Activated CD8-positive, alpha-beta memory T cell treated with anti-CD3 and anti-CD28 coated beads for 1 hour (primary cell): ENCODE results near the gene MYBPC3.
A peak's percentile ranks its signal among the peaks of the same experiment; 100 is the strongest.

Experiments used
- DNase-seq, 2 donors: peaks; one replicate each; pipeline ENCODE4 v3.0.0-alpha.2; 2020; ENCODE audit warnings: low read depth in 1 of 2; ENCODE audit errors: extremely low read depth in 1 of 2

The MYBPC3 gene

DNA sequence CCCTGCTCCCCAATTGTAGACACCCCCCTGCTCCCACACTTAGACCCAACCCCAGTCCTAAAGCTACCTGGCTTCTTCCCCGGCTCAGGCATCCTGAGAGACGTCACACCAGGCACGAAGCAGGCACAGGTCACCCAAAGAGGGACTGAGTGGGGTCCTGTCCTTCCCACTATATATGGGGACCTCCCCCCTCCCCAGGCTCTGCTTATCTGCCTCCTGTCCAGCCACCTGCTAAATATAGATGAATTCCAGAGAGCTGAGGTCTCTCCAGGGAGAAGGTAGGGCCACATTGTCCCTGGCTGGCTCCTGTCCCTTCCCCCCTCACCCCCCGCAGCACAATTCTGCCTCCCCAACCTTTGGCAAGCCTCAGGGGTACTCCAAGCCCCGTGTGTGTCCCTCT lies at the start of gene MYBPC3:
Gene MYBPC3, minus strand, starts transcription at position 147 of the 400 bp plus-strand sequence. Its CDS starts 55 bp downstream, at position 92.
- DNase-seq = no peak

DNA sequence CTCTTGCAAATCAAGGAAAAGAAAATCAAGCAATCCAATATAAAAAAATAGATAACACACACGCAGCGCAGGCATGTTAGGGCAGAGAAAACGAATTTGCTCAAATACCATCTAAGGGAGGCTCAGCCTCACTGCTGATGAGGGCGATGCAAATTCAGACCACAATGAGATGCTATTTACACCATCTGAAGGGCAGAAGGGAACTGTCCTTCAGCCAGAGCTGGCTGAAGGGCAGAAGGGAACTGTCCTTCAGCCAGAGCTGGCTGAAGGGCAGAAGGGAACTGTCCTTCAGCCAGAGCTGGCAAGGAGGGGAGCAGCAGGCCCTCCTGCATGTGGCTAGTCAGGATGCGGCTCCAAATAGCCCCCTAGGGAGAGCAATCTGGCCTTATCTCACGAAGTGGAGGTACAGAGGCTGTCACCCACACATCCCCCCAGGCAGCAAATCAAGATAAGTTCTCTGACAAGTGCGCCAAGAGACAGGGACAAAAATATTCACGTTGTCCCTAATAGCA lies 48.3 kb upstream of the MYBPC3 start:
- DNase-seq = no peak

DNA sequence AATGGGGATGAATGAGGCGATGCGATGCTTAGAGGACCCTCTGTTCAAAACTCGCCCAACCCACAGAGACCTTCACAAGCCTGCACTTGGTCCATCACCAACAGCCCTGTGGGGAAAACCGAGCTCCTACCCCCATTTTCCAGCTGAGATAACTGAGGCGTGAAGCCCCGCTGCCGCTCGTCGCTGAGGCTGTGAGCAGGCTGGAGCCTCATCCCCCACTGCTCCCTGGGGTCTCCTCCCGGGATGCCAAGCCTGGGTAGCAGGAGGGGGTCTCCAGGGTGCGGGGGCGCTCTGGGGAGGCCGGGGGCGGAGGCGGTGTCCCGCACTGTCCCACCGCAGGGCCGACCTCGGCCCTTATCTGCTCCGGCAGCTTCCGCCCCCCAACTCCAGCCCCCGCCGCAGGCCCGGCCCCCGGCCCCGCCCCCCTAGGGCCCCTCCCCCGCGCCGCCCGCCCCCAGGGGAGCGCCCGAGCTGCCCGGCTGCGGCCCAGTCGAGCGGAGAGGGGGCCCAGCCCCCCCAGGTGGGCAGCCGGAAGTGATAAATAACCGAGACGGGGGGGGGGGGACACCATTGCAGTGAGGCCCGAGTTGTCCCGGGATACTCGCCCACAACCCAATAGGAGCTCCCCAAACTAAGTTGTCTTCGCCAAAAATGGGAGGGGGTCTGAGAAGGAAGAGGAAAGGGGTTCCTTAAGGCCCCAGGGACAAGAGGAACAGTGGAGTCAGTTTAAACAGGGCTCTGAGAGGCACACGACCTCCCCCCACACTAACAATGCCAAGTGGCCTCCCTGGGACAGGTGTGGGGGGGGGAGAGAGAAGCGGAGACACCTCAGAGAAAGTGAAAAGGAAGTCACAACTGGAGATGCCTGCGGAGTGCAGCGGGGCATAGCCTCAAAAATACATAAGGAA lies 47.6 kb upstream of the MYBPC3 start:
- peak in 1 of 2 donors; percentile 20 for DNase-seq

DNA sequence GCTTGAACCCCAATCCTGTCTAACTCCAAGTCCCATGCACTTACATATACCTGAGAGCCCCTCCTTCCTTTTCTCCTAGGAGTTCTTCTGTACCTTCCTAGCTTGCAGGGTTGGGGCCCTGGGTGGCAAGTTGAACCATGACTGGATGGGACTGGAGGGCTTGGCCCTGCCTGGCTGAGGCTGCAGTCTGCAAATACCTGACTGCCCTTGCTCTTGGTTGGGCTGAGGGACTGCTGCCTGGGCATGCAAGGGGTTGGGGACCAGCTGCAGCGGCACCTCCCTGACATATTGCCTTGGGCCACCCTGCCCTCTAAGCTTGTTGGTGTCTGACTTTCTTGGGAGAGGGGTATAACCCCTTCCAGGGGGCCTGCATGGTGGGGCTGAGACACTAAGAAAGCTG lies 46.0 kb upstream of the MYBPC3 start:
- DNase-seq = no peak

DNA sequence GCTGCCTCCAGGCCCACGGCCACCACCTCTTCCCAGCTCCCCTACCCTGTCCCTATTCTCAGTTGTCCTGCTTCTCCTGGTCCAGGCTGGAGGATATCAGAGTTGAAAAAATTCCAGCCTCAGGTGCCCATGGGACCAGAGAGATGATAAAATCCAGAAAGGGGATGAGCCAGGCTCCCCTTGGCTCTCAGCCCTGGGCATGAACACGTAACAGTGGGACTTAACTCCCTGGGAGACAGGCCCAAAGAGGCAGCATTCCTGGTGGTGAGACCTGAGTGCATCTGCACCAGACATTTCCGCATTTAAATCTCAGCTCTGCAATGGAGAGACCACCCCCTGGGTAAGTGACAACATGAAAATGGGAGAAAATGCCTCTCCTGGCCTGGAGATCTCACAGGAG lies 45.5 kb upstream of the MYBPC3 start:
- DNase-seq = no peak

DNA sequence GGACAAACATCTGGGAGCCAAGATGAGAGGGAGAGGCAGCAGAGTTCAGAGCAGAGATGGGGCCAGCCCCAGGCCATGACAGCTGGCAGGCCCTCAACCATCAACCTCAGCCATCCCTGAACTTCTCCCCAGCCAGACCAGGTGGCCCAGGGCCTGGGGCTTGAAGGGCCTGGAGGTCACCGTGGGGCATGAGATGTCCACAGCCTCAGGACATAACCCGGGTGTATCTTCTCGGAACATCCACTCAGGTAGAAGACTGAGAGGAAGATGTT lies 43.5 kb upstream of the MYBPC3 start:
- DNase-seq = no peak

DNA sequence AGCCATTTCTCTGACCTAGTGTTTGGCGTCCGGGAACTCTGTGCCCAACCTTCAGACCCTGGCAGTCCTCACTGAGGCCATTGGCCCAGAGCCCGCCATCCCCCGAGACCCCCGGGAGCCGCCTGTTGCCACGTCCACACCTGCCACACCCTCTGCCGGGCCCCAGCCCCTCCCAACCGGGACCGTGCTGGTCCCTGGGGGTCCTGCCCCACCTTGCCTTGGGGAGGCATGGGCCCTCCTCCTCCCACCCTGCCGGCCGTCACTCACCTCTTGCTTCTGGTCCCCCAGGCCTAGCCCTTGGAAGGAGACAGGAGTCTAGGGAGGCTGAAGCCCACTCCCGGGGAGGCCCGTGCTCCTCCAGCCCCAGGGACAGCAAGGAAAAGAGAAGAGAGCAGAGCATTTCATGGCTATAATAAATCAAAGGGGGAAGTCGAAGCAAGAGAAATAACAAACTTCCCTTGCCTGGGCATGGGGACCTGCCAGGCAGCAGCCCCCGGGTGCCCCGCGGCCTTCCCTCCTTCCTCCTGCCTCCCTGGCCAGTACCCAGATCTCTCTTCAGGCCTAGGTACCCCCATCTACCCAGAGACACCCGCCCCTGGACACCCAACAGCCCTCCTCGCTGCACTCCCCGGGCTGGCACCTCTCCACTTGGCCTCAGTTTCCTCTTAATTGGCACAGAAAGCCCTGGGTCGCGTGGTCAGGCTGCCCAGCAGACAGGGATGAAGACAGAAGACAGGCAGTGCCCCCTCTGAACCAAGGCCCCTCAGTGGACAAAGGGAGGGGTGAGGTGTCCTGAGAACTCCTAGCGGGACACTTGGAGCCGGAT lies 42.9 kb upstream of the MYBPC3 start:
- no peak for DNase-seq

DNA sequence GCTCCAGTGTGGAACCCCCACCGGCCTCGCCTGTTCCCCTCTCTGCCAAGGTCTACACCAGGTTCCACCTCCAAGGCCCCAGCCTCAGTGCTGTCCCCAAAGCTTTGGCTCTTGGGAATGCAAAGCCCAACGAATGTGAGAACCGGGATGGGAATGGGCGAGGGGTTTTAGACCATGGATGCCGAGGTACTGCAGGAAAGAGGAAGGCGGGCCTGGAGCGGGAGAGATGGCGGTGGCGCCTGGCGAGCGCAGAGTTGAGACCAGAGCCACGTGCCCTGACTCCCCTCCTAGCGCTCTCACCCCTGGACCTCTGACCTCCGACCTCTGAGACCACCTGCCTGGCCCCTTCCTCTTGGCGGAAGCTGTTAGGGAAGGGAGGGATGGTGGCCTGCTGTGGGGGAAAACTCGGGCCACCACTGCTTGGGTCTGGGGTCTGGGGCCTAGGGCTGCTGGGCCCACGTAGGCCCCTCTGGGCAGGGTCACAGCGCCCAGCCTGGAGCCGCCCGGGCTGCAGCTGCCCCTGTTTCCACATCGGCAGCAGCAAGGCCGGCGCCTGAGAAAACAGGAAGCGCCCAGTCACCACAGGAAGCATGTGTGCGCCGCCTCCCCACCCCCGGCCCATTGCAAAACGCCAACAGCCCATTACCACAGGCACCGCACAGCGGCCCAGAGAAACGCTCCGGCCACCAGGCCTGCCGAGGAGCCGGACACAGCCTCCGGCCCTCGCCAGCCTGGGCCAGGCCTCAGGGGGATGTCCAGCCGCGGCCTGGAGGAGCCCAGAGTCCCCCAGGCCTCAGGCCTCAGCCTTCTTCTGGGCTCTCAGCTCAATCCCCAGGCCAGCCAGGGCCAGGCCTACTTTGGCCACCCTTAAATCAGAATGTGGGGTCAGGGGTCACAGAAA lies 42.1 kb upstream of the MYBPC3 start:
- DNase-seq = peak in 1 of 2 donors; percentile 39

DNA sequence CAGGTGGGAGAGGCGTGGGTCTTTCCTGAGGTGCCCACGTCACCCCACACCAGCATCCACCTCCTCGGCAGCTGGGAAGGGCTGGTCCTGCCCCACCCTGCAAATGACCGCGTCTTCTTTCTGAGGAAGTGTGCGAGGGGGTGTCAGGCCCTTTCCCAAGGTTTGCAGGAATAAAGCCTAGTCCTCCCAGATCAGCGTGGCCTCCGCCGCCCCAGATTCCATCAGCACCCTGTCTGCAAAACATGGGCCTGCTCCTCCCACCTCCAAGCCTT lies 41.5 kb upstream of the MYBPC3 start:
- DNase-seq = no peak

DNA sequence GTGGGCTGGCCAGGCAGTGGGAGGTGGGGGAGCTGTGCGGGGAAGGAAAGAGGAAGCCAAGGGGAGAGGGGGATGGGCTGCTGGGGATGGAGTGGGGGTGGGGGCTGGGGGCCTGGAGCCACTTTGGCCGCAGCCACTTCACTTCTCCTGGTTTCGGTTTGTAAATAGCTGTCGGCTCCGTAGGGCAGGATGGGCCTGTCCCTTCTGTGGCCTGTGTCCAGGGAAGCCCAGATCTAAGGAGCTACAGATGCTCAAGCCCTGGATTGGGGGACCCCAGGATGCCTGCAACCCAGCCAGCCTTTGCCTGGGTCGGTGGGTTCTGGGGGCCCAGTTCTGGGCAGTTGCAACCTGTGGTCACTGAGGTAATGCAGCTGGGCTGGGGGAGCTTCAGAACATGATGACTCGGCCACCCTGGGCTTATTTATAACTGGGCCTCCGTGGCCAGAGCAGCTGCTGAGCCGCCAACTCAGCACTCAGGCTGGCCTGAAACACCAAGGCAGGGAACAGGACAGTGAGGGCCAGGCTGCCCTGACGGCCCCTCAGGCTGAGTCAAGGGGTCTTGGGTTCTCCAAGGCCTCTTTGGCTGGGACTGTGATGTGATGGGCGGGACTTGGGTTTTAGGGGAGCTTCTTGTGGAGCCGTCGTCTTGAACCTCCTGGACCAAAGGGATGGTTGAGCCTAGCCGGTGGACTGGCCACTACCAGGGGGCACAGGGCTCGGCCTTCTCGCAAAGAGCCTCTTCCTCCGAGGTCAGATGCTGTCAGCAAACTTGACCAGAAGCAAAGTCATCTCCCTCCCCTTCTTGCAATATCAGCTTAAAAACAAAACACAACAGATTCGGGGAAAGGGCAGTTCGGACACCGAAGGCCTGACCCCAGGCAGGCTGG lies 40.9 kb upstream of the MYBPC3 start:
- DNase-seq = no peak

DNA sequence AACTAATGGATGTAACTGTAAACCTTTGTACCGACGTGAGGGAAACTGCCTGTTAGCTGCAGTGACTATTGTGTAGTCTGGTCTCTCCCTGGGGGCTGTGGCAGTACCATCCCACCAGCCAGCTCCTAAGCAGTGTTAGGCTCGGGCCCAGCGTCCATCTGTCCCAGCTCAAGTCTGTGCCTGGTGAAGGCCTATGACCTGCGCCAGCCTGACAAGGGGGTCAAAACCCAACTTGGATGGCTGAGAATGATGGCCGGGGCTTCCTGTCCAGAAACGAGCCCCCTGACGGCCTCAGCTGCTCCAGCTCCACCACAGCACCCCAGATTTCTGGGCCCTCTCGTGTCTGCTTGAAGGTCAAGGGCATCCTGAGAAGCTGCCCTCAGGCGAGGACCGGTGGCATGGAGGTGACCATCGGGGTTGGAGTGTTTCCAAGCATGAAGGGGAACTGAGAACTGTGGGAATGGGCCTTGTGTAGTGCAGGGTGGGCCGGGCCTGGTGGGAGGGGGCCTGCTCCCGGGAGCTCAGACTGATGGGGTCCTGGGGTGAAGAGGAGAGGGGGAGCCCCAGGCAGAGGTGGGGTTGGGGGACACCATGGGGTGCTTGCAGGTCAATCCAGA lies 40.2 kb upstream of the MYBPC3 start:
- no peak for DNase-seq

DNA sequence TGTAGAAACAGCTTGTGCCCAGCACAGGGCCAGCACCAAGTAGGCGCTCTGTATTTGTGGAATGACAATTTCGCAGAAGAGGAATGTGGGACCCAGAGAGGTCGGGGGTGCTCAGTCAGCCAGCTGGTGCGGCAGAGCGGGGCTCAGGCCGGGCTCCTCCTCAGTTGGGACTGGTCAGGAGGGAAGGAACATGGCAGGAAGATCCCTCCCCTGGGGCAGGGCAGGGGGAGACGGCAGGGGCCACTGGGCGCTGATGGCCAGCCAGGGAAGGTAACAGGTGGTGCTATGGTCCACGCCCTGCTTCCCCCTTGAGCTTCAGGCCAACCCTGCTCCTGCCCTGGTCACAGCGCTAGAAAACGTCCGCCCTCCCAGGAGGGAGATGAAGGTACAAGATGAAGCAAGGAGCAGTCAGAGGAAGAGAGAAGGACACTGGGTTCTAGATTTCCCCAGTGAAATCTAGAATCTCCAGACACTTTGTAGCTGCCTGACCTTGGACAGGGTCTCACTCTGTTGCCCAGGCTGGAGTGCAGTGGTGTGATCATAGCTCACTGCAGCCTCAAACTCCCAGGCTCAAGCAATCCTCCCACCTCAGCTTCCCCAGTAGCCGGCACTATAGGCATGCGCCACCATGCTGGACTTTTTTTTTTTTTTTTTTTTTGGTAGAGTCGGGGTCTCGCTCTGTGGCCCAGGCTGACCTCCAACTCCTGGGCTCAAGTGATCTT lies 39.4 kb upstream of the MYBPC3 start:
- DNase-seq = no peak

DNA sequence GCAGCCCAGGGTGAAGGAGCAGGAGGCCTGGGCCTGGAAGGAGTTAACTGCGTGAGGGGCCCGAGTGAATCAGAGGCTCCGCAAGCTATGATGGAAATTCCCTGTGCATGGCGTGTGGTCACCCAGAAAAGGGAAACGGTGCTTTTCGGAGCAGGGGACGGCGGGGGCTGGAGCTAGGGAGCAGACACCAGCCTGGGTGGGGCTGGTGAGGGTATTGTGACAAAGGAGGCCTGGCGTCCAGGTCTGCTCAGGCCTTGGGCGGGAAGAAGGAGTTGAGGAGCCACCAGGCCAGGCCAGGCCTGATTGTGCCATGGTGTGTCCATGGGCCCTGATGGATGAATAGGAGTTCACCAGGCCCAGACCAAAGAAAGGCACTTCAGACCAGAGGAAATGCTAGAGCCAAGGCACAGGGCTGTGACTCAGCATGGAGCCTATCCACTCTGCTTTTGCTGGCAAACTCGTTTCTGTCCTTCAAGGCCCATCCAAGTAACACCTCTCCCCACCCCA lies 38.6 kb upstream of the MYBPC3 start:
- DNase-seq = no peak

DNA sequence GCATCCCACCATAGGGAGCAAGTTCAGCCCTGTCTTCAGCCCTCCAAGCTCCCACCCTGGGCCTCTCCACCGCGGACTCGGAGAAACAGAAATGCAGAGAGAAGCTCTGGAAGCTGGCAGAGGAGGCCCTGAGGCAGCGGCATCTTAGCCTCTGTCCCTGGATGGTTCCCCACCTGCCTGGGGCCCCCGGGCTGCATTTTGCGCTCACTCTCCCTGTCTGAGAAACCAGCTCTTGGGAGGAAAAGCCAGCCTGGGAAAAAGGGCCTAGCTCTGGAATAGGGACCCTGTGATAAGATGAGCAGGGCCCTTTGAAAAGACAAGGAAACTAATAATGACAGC lies 37.9 kb upstream of the MYBPC3 start:
- DNase-seq = no peak

DNA sequence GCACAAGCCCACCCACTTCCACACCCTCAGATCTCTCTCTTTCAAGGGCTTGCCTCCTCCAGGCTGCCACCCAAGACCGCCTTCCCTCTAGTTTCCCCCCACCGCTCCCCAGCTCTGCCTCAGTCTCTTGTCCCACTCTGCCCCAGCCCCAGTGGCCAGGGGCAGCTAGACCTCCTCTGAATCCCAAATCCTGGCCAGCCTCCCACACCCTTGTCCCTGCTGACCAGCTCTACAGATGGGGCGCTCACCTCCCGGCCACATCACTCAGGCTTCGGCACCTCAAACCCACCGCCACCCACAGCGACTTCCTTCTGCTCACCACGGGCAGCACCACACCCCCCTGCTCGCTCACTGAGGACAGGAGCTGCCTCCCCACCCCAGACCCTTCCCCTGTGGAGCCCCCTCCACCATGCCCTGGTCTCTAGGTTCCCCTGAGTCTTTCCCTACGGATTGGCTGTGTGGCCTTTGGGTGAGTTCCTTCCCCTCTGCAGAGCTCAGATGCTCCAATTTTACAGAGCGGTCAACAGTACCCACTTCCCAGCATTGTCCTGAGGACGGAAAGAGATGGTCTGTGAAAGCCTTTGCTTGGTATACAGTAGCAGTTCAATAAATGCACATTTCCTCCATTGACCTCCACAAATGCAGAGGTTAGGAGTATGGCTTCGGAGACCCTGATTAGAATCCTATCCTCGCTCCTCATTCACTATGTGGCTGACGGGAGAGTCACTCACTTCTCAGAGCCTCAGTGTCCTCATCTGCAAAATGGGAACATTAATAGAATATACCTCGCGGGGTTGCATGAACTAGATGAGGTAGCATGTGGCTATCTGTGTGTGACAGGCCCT lies 37.3 kb upstream of the MYBPC3 start:
- no peak for DNase-seq

DNA sequence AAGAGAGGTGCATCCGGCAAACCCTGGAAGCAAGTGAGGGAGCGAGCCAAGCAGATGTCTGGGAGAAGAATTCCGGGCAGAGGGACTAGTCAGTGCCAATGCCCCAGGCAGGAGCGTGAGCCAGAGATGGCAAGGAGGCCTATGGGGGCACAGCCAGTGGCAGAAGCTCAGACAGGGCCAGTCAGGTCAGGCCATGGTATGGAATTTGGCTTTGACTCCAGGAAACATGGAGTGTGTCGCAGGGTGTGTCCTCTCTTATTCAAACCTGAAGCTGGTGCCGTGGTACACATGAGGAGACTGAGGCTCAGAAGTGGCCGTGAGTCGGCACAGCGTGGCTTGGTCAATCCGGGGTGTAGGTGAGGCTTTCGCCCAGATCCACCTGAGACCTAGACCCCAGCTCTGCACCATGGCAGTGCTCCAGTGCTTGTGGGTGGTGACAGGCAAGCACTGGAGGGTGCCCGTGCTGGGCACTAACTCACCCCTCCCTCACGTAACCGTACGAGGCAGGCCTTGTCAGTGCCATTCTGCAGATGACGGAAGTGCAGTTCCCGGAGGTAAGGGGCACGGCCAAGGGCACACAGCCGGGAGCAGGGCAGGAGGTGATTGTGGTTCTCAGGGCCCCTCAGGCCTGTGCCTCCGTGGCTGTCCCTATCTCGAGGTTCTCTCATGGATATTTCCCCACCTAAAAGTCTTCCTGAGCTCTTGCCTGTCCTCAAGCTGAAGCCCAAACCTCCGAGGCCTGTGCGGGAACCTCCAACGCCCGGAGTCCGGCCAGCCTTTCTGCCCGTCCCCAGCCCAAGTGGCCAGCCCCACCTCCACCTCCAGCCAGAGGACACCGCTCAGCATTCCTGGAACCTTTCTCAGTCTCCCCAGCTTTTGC lies 36.4 kb upstream of the MYBPC3 start:
- DNase-seq = no peak
